CD4-positive, alpha-beta T cell treated with Interleukin-1 beta for 1 hour (primary cell): ENCODE results near the gene YEATS4.
"Not testable (repeated sequence)": the region's sequence is repeated elsewhere in the genome, so short reads cannot be mapped to it uniquely, and the experiment has no call there.

Source experiments
- DNase-seq, 2 donors: peaks; one replicate each; pipeline ENCODE4 v3.0.0-alpha.2; 2020 to 2022

YEATS4 gene

DNA sequence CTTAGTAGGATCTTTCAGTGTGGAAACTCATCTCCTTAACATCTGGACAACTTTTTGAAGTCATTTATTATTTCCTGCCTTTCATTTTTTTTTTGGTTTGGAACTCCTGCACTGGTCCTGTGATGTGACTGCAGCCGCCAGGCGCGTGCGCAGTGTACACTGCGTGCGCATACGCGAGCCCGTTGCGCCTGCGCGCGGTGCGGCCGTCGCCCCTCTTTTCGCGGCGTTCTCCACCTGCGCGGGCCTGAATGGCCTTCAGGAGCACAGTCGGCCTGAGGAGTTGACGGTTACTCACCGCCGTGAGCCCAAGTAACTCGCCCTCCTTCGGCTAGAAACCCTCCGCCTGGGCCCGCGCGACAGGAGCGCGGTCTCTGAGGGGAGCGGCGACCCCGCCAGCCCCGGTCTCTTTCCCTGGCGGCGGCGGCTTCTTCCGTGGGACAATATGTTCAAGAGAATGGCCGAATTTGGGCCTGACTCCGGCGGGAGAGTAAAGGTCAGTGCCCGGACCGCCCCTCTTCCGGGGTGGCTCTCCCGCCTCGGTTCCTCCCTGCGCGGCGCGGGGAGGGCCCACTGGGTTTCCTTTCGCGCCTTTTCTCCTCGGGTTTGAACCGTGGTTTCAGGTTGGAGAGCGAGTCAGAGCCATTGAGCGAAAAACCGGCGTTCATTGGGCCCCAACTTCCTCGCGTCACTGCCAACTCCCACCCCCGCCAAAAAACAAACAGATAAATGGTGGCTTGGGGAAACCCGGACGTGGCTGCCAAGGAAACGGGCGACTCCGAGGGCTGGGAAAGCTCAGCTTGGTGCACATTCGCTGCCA, at the start of gene YEATS4:
TSS of gene YEATS4 (plus strand) at position 213 of the 817 bp plus-strand sequence. CDS start at position 443, 230 bp downstream.
- peak; percentile 90 to 91 for DNase-seq

DNA sequence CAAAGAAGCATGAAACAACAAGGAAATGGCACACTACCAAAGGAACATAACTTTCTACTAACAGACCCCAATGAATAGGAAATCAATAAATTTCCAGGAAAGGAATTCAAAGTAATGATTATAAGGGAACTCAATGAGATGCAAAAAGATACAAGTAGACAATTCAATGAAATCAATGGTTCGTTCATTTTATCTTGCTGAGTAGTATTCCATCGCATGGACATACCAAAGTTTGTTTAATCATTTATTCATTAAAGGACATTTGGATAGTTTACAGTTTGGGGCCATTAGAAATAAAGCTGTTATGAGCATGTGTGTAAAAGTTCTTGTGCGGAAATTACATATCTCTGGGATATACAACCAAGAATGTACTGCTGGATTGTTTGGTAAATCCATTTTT, 46.3 kb upstream of the YEATS4 start:
- DNase-seq = no peak

DNA sequence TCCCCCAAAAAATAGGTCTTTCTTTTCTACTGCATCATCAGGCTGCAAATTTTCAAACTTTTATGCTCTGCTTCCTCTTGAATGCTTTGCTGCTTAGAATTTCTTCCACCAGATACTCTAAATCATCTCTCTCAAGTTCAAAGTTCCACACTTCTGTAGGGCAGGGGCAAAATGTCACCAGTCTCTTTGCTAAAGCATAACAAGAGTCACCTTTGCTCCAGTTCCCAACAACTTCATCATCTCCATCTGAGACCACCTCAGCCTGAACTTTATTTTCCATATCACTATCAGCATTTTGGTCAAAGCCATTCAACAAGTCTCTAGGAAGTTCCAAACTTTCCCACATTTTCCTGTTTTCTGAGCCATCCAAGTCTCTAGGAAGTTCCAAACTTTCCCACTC, 42.8 kb upstream of the YEATS4 start:
- not testable (repeated sequence) for DNase-seq

DNA sequence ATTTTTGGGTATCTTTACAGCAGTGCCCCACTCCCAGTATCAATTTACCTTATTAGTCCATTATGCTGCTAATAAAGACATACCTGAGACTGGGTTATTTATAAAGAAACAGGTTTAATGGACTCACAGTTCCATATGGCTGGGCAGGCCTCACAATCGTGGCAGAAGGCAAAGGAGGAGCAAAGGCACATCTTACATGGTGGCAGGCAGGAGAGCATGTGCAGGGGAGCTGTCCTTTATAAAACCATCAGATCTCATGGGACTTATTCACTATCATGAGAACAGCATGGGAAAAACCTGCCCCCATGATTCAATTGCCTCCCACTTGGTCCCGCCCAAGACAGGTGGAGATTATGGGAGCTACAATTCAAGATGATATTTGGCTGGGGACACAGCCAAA, 42.3 kb upstream of the YEATS4 start:
- DNase-seq = not testable (repeated sequence)

DNA sequence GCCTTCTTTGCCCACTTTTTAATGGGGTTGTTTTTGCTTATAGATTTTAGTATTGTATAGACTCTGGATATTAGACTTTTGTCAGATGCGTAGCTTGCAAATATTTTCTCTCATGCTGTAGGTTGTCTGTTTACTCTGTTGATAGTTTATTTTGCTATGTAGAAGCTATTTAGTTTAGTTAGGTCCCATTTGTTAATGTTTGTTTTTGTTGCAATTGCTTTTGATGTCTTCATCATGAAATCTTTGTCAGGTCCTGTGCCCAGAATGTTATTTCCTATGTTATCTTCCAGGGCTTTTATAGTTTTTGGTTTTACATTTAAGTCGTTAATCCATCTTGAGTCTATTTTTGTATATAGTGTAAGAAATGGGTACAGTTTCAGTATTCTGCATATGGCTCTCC, 41.3 kb upstream of the YEATS4 start:
- DNase-seq = no peak

DNA sequence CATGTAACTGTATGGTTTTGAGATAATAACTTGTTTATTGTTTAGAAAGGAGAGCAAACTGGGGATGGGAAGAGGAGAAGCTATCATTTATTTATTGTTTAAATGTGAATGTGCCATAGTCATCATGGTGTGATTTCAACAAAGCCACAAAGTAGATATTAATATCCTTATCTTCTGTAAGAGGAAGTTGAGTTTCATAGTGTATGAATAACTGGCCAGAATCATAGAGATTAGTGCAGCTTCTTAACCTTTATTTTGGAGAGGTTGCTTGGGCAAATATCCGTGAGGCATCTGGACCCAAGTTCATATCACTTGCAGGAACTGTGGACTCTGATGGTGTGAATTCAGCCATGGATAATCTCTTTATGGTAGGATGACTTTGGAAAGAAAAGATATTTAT, 38.2 kb upstream of the YEATS4 start:
- DNase-seq = no peak

DNA sequence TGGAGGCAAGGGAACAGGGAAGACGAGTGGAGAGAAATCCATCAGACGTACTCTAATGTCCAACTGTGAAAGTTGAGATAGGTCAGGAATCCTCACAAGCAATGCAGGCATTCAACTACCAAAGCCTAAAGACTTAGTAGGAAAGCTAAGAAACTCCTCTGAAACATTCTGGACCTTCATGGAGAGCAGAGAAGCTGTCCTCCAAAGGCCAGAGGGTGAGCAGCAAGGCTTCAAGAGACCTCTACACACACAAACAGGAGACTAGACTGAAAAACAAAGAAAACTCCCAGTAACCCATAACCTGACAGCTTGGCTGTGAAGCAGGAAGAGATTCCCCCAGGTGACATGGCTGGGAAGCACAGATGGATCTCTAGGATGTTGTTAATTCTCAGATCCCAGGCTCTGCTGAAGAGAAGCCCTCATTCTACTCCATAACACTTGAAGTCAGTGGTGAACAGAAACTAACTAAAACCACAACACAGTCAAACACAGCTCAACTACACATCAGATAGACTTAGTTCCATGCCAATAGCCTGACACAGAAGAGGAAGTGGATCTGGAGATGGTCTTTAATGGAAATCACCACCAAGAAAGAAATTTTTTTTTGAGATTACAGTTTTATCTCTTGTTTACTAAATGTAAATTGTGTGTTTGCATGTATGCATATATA, 34.6 kb upstream of the YEATS4 start:
- DNase-seq = no peak

DNA sequence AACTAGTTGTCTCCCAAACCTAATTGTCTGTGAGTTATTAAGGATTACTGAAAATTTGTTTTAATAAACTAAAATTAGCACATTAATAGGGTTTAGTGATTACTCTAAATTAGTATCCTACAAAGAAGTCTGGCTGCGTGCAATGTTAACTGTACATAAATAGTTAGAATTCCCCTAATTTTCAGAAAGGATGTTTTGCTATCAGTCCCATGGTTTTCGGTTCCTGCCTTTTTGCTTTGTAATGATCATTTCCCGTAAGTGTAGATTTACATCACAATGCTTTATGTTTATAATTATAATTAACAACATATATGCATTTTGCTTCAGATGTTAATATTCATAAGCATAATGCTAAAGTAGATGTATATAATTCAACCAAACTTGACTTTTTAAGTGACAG, 31.1 kb upstream of the YEATS4 start:
- DNase-seq = no peak

DNA sequence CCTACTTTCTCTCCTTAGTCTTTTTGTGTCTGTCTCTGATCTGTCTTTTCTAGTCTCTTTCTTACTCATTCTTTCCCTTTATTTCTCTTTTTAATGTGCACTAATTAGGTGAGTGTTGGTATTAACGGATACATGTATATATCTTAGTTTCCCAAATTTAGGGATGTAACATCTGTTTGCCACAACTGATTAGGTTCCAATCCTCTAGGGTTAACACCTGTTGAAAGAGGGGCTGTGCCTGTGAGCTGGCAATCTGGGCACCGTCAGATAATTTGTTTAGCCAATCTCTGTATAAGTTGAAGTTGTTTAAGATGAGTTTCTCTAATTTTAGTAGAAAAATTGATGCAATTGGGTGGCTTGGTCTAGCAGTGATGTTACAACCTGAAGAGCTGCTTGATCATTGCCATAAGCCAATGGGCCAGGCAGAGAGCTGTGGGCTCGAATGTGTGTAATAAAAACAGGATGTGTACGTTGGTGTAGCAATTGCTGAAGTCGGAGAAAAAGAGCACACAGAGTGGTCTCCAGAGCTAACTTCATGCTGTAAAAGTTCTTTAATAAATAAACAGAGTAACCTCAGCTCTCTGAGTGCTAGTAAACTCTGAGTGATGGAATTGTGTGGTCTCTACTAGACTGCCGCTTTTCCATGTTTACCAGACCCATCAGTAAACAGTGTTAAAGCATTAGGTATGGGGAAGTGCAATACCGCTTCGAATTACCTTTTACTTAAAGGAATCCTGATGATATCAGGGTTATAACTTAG, 29.7 kb upstream of the YEATS4 start:
- DNase-seq = peak; percentile 57 to 67

DNA sequence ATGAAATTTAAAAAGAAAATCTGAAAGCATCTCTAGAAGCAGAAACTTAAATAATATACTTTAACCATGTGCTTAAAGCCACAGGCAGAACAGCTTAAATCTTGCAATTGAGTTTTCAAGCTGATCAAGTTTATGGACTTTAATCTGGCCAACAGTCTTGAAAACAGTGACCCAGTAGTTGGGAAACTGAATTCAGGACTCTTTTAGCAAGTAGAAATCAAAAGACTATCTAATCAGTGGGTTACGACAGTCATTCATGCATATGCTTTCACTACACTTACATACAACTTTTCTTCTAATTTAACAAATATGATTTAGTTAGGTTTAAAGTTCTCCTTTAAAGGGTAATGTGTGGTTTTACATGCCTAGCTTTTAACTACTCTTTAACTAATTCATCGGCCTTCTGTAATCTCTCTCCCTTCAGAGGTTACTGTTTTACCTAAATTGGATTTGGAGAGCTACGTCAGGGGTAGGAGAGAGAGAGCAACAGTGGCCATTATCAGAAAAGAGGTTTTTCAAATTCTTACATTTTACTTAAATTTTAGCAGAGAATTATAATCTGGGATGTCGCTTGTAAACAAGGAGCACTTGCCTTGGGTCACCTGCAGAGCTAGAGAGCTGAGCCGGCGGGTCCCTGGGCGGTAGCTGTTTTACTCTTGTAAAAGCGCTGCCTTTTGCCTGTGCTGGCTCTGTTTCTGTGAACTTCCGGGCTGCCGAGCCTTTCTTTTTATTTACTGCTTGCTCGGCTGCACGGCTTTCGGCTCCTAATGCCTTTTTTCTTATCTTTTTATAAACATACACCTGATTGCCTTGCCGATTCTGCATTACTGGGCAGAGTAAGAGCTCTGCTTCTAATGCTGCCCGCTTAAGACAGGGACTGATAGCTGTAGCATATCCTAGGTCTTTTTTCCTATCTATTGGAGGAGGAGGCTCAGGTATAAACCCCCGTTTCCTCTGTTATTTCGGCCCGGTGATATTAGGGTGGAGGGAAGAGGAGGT, 28.8 kb upstream of the YEATS4 start:
- DNase-seq = peak; percentile 60 to 67

DNA sequence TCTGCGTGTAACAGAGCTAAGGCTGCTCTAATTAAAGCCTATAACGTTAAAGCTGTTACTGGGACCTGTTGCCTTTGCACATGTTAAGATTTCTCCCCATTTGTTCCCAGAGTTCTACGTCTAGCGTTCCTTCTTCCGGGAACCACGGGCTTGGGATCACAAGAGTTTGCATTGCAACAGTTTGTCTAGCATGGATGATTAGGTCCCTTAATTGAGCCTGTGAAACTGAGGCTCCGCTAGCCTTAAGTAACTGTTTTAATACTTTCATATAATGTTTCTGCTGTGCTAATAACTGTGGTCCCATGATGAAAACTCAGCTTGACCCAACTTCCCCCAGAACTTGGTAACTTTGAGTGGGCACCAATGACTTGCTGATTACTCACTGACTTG, 28.0 kb upstream of the YEATS4 start:
- no peak for DNase-seq

DNA sequence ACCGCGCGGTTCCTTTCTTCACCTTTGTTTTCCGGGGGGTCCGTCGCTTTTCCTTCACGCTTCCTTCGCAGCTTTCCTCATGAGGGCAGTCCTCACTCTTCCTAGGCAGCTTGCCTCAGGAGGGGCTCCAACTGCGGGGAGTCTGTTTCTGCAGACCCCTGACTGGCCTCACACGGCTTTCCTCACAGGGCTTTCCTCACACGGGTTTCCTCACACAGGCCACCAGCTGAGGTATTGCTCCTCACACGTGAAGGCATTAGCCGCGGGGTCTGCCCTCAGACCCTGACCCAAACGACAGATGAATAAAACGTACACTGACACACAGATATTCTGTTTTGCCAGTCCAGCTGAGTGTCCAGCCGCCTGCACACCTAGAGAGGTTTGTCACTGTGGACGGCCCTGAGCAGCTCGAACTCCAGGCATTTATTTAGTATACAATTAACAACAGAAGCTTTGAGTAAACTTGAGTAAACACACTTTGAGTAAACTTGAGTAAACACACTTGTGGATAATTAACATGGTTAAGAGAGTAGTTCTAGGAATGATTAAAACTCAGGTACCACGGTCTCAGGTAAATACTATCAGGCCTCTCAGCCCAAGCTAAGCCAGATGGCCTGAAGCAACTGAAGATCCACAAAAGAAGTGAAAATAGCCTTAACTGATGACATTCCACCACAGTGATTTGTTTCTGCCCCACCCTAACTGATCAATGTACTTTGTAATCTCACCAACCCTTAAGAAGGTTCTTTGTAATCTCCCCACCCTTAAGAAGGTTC, 27.4 kb upstream of the YEATS4 start:
- no peak for DNase-seq

DNA sequence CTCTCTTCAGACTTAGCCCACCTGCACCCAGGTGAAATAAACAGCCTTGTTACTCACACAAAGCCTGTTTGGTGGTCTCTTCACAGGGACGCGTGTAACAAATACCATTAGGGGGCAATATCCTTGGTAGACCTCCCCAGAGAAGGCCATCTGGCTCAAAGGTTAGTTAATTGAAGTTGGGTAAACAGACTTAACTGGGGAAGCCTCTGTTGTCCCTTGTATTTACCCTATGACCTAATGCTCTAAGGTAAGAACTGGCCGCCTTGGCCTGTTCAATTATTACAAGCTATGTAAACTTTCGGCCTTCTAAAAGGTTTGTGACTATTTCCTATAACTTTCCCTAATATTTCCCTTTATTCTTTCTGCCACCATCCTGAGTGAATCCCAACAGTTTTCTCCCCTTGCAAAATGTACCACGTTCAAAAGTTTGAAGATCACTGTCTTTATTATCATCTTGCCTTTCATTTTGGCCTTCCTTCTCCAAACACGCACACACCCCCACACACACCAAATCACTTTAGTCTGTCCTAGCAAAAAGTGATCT, 26.7 kb upstream of the YEATS4 start:
- DNase-seq = no peak

DNA sequence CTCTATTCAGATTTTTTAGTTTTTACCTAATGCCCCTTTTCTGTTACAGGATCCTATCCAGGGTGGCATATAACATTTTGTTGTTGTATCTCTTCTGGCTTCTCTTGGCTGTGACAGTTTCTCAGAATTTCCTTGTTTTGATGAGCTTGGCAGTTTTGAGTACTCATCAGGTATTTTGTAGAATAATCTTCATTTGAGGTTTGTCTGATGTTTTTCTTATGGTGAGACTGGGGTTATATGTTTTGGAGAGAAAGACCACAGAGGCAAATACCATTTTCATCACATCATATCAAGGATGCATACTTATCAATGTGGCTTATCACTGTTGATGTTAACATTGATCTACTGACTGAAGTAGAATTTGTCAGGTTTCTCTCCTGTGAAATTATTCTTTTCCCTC, 25.4 kb upstream of the YEATS4 start:
- DNase-seq = no peak

DNA sequence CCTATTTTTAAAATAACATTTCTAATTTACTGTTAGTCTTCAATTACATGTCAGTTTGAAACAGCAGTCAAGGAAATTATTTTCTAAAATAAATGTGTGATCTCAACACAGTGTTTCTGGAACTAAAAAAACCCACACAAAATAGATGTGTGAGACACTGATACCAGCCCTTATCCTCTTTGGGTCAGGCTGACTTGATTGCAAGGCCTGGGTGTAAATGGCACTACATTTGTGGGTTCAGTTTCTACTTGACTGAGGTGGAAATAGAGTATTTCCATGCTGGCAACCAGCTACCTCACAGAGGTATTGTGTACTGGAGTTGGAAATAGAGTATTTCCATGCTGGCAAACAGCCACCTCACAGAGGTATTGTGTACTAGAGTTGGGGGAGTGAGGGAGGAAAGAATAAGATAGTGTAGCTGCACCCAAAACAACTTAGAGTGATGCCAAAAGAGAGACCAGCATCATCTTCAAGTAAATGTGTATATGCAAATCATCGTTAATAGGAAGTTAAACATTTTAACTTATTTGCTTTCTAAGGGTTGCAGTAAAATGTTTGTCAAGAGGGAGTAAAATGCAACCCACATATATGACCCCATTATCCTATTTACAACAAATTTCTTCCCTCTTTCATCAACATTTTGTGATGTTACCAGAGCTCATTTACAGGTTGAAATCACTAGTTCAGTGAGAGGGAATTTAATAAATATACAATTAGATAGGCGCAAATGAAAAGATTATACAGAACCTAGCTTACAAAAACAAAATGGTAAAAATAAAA, 22.0 kb upstream of the YEATS4 start:
- no peak for DNase-seq

DNA sequence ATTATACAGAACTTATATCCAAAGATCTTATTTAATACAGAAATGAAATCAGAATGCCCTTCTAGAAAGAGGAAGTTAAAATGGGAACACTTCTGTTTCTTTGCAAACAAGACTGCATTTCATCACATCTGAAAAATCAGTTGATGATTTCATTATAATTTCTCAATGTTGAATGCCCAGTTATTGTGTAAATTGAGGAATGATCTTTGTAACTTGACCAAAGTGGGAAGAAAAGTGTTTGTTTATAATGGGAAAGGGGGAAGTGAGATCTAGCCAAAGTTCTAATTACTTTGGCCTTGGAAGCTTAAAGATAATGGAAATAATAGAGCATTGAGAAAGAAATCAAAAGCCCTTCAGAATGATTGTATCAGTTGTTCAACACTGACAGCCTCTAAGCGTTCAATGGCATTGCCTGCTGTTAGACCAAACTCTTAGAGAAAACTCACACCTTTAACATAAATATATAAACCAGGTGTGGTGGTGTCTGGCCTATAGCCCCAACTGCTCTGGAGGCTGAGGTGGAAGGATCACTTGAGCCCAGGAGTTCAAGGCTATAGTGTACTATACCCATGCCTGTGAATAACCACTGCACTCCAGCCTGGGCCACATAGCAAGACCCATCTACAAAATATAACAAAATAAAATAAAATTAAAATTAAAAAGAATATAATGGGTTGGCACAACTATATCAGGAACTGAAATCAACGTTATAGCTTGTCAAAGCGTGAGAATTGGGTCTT, 21.3 kb upstream of the YEATS4 start:
- DNase-seq = no peak

DNA sequence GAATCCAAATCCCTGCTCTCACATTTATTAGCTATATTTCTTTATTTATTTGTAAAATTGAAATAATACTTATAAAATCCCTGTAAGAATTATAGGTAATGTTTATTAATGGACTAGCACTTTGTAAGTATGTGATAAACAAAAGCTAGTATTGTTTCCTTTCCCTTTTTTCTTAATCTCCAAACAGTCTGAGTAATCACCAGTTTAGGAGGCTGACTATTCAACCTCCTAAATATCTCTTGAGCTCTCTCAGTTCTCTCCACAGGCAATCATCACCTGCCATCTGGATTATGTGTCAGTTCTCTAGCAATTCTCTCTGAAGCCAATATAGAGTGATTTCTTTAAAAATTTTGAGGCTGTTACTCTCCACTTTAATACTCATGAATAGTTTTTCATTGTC, 20.6 kb upstream of the YEATS4 start:
- DNase-seq = no peak

DNA sequence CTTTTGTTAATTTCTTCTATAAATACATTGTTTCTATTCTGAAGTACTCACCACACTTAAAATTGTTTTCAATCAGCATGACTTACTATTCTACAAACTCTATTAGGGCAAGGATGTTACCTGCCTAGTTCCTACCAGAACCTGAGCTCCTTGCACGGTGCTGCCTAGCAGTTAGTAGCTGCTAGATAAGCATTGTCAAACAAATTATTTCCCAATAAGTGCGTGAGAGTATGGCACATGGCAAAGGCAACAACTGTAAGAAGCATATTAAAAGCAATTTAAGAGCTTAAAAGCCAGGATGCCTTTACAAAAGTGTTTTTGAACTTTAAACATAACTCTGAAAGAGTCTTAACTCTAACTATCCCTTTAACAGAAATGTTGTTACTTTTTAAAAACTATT, 19.5 kb upstream of the YEATS4 start:
- no peak for DNase-seq

DNA sequence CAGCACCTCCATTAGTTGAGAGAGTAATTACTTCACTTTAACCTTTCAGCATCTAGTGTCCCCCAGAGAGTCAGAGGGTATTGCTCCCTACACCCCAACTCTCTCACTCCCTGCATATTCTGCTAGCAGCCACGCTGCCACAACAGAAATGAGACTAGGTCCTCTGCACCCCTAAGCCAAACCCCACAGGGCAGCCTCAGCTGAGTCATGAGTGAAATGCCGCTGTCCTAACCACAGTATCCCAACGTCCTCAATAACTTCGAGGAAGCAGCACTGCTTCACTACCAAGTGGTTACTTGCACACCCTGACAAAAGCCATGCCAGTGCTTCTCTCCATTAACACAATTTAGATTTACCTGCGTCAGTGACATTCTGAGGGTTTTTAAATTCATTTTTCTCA, 18.2 kb upstream of the YEATS4 start:
- DNase-seq = peak in 1 of 2 donors; percentile 16

DNA sequence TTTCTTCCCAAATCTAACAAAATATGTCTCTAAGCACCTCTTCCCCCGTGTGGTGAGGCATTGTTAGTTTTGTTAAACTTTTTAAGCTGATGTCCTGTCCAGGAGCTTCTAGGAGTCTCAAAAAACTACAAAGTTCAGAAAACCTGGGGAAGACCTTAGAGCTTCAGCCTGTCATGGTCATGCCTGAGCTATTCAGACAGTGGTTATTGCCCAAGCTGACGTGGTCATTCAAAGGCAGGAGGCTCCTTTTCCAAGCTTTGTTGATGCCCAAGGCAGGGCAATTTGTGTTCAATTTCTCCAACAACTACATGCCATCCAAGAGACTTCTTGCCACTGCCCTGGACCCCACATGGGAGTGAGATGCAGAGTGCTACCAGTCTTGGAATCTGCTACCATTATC, 17.1 kb upstream of the YEATS4 start:
- no peak for DNase-seq
